Spleen (tissue), 7 donors: Measurements from ENCODE around the gene GHRL.

ENCODE experiments used
- POLR2AphosphoS5 ChIP-seq, 3 donors: sonication (generic); formaldehyde crosslinking; IDR thresholded peaks; one replicate each; pipeline ENCODE4 v1.5.1; 2017; ENCODE audit warnings: antibody characterized with exemption in 3 of 3
- TF ChIP-seq, protein P1 (sequence below), 11 experiments: fragments of 200-600 bp in 7 of 11; fragments of 450-650 bp in 4 of 11; sonication (generic) in 4 of 11; IDR thresholded peaks in 8 of 11; conservative IDR thresholded peaks in 3 of 11; 1 replicate in 7 of 11; 2 replicates in 4 of 11; pipeline versions ENCODE4 v1.4.0 to v1.8.0; 2016 to 2021; ENCODE audit warnings: antibody characterized with exemption in 11 of 11, inconsistent platforms in 4 of 11, mild to moderate bottlenecking in 1 of 11
- donor health status: DM: no; HTN: no; CAD: no; lungs with moderate emphysema.
- donor health status: DM: no; HTN: no; CAD: no.
- donor health status: DM: no; HTN: no; CAD: no.

DNA sequence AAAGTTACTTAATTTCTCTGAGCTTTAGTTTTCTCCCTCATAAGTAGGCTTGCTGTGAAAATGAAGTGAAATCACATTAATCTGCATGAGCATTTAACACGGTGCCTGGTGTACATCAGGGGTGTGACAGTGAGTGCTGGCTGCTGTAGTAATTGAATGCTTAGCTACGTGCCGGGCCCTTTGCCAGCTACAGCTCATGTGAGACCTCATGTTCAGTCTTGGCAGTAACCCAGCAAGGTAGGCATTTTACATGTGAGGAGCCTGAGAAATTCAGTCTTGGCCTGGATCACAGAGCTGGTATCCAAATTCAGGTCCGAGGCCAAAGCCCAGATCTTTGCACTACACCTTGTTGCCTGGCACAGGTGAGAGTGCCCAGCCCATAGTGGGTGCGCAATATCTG, 9.1 kb downstream of the GHRL start:
- no peak for TF ChIP-seq POLR2AphosphoS5 (IDR thresholded peaks at IDR 0.05)
- TF ChIP-seq, protein P1, sequence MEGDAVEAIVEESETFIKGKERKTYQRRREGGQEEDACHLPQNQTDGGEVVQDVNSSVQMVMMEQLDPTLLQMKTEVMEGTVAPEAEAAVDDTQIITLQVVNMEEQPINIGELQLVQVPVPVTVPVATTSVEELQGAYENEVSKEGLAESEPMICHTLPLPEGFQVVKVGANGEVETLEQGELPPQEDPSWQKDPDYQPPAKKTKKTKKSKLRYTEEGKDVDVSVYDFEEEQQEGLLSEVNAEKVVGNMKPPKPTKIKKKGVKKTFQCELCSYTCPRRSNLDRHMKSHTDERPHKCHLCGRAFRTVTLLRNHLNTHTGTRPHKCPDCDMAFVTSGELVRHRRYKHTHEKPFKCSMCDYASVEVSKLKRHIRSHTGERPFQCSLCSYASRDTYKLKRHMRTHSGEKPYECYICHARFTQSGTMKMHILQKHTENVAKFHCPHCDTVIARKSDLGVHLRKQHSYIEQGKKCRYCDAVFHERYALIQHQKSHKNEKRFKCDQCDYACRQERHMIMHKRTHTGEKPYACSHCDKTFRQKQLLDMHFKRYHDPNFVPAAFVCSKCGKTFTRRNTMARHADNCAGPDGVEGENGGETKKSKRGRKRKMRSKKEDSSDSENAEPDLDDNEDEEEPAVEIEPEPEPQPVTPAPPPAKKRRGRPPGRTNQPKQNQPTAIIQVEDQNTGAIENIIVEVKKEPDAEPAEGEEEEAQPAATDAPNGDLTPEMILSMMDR (IDR thresholded peaks at IDR 0.05 in 8 of 11, conservative IDR thresholded peaks at IDR 0.05 in 3 of 11): no peak
